GM23338 (cell line): ENCODE results near the gene A1BG.

ENCODE experiments used
- CTCF ChIP-seq, 2 experiments: fragments of 200-600 bp in 1 of 2; sonication (generic) in 1 of 2; conservative IDR thresholded peaks; 2 replicates each; pipeline versions ENCODE4 v1.5.1 to v1.6.1; 2016 to 2017; ENCODE audit warnings: antibody characterized with exemption in 2 of 2, low read depth in 2 of 2, mild to moderate bottlenecking in 2 of 2, moderate library complexity in 1 of 2
- ETS1 ChIP-seq: IDR thresholded peaks from 2 replicates; pipeline ENCODE4 v1.6.1; 2016; ENCODE audit warnings: antibody characterized with exemption
- EZH2 ChIP-seq: fragments of 200-600 bp; sonication (generic); IDR thresholded peaks from one replicate; pipeline ENCODE4 v1.8.0; 2017; ENCODE audit warnings: antibody characterized with exemption, mild to moderate bottlenecking, low read depth; ENCODE audit not compliant: unreplicated experiment
- POLR2AphosphoS5 ChIP-seq: IDR thresholded peaks from 2 replicates; pipeline ENCODE4 v1.6.1; 2016; ENCODE audit warnings: antibody characterized with exemption, low read depth
- REST ChIP-seq: IDR thresholded peaks from one replicate; pipeline ENCODE4 v1.6.1; 2018; ENCODE audit warnings: antibody characterized with exemption; ENCODE audit not compliant: unreplicated experiment

- no peak for TF ChIP-seq CTCF (conservative IDR thresholded peaks at IDR 0.05; ENCODE audit: low read depth in 2 of 2)
- peak; percentile 89 for TF ChIP-seq POLR2AphosphoS5
- no peak for TF ChIP-seq REST
- no peak for TF ChIP-seq EZH2
- no peak for TF ChIP-seq ETS1
Observed at GRCh38 chr19:58326501-58326913, 26.8 kb downstream of the A1BG start.
